Loucy (cell line): ENCODE data around the gene CLDN20.

ENCODE experiments used
- H2AFZ ChIP-seq: fragments of 200-600 bp; sonication (generic); 2 replicates; pipeline ENCODE4 v1.6.0; 2016; ENCODE audit warnings: antibody characterized with exemption, mild to moderate bottlenecking, low read length, moderate library complexity
- H3F3A ChIP-seq: fragments of 200-600 bp; 2 replicates; pipeline ENCODE4 v1.6.0; 2016; ENCODE audit warnings: antibody characterized with exemption, low read depth, mild to moderate bottlenecking
- H3K27me3 ChIP-seq: fragments of 200-600 bp; sonication (generic); 2 replicates; pipeline ENCODE4 v1.6.1; 2014; ENCODE audit warnings: low read length, mild to moderate bottlenecking; ENCODE audit not compliant: insufficient read depth, poor library complexity, severe bottlenecking
- H3K36me3 ChIP-seq: fragments of 200-600 bp; sonication (generic); 2 replicates; pipeline ENCODE4 v1.6.1; 2016; ENCODE audit warnings: low read length; ENCODE audit not compliant: insufficient read depth
- H3K4me1 ChIP-seq: fragments of 200-600 bp; sonication (generic); 2 replicates; pipeline ENCODE4 v1.5.1; 2014; ENCODE audit warnings: low read length, mild to moderate bottlenecking; ENCODE audit not compliant: insufficient read depth, poor library complexity, severe bottlenecking
- H3K4me2 ChIP-seq: fragments of 200-600 bp; sonication (generic); 2 replicates; pipeline ENCODE4 v1.6.0; 2014; ENCODE audit warnings: antibody characterized with exemption, low read length, low read depth, mild to moderate bottlenecking; ENCODE audit not compliant: poor library complexity, severe bottlenecking
- H3K4me3 ChIP-seq: fragments of 200-600 bp; sonication (generic); 2 replicates; pipeline ENCODE4 v1.5.1; 2014; ENCODE audit warnings: low read length, mild to moderate bottlenecking, mixed read lengths; ENCODE audit not compliant: poor library complexity, severe bottlenecking
- H3K79me2 ChIP-seq: fragments of 200-600 bp; sonication (generic); 2 replicates; pipeline ENCODE4 v1.6.1; 2014; ENCODE audit warnings: low read length; ENCODE audit not compliant: insufficient read depth
- H3K9ac ChIP-seq: fragments of 200-600 bp; sonication (generic); 2 replicates; pipeline ENCODE4 v1.6.0; 2014; ENCODE audit warnings: mild to moderate bottlenecking, low read depth, low read length, moderate library complexity; ENCODE audit not compliant: poor library complexity, severe bottlenecking
- H3K9me2 ChIP-seq: fragments of 200-600 bp; sonication (generic); replicated peaks from 2 replicates; pipeline ENCODE4 v1.6.1; 2016; ENCODE audit warnings: low read depth, low read length, mixed read lengths
- H3K9me3 ChIP-seq: fragments of 200-600 bp; sonication (generic); 2 replicates; pipeline ENCODE4 v1.6.1; 2014; ENCODE audit warnings: mild to moderate bottlenecking, antibody characterized with exemption, low read length, low read depth; ENCODE audit not compliant: insufficient read depth
- H4K20me1 ChIP-seq: fragments of 200-600 bp; sonication (generic); 2 replicates; pipeline ENCODE4 v1.6.0; 2014; ENCODE audit warnings: antibody characterized with exemption, low read length, mild to moderate bottlenecking; ENCODE audit not compliant: insufficient read depth, poor library complexity, severe bottlenecking
- CTCF ChIP-seq: fragments of 200-600 bp; sonication (generic); conservative IDR thresholded peaks from 2 replicates; pipeline ENCODE4 v1.5.1; 2014; ENCODE audit warnings: mild to moderate bottlenecking, antibody characterized with exemption, low read length
- EZH2phosphoT487 ChIP-seq: fragments of 200-600 bp; IDR thresholded peaks from 2 replicates; pipeline ENCODE4 v1.6.1; 2018; ENCODE audit warnings: antibody characterized with exemption, mild to moderate bottlenecking, moderate library complexity, borderline replicate concordance

The CLDN20 gene

GRCh38 chr6:155275808-155276480 is 12.1 kb downstream of the CLDN20 start:
- no peaks in the 10 kb centered on the region for H3K79me2 ChIP-seq
- no peaks in the 10 kb centered on the region for H3K27me3 ChIP-seq
- H3K4me1 ChIP-seq: peaks cover 12% of the 10 kb centered on the region
- H3F3A ChIP-seq: no peaks in the 10 kb centered on the region
- no peak overlapping the region for H2AFZ ChIP-seq
- H4K20me1 ChIP-seq: no peaks in the 10 kb centered on the region
- no peak overlapping the region for H3K4me3 ChIP-seq
- no peak overlapping the region for H3K9ac ChIP-seq
- no peaks in the 10 kb centered on the region for H3K9me2 ChIP-seq
- H3K4me2 ChIP-seq: no peak overlapping the region
- peaks cover 44% of the 10 kb centered on the region; the same call in 1 of the 2 replicates for H3K36me3 ChIP-seq
- H3K9me3 ChIP-seq: no peaks in the 10 kb centered on the region
- TF ChIP-seq EZH2phosphoT487 (no peak), CTCF (no peak)

GRCh38 chr6:155276638-155277037 is 12.8 kb downstream of the CLDN20 start:
- Histone ChIP-seq H3K4me1 (peaks cover 12% of the 10 kb centered on the region), H3K27me3 (no peaks in the 10 kb centered on the region), H3K9me2 (no peaks in the 10 kb centered on the region), H2AFZ (no peak overlapping the region), H3K9me3 (no peaks in the 10 kb centered on the region), H3F3A (no peaks in the 10 kb centered on the region), H3K36me3 (peaks cover 47% of the 10 kb centered on the region; the same call in 1 of the 2 replicates), H4K20me1 (no peaks in the 10 kb centered on the region), H3K4me2 (no peak overlapping the region), H3K9ac (no peak overlapping the region), H3K79me2 (no peaks in the 10 kb centered on the region), H3K4me3 (no peak overlapping the region)
- TF ChIP-seq CTCF: no peak
- no peak for TF ChIP-seq EZH2phosphoT487

GRCh38 chr6:155278319-155279049 is 14.7 kb downstream of the CLDN20 start:
- Histone ChIP-seq H3K27me3 (no peaks in the 10 kb centered on the region), H3K4me3 (no peak overlapping the region), H2AFZ (no peak overlapping the region), H3K9ac (no peak overlapping the region), H3K79me2 (no peaks in the 10 kb centered on the region), H3K9me3 (no peaks in the 10 kb centered on the region), H3K4me1 (peaks cover 6% of the 10 kb centered on the region), H3K36me3 (peaks cover 52% of the 10 kb centered on the region; the same call in 1 of the 2 replicates), H3K4me2 (no peak overlapping the region), H4K20me1 (no peaks in the 10 kb centered on the region), H3K9me2 (no peaks in the 10 kb centered on the region), H3F3A (no peaks in the 10 kb centered on the region)
- no peak for TF ChIP-seq CTCF
- no peak for TF ChIP-seq EZH2phosphoT487
